Mesendoderm (in vitro differentiated cells): ENCODE data around the gene KRT82.
A peak's percentile ranks its signal among the peaks of the same experiment; 100 is the strongest.

ENCODE experiments used
- DNase-seq: peaks from one replicate; pipeline ENCODE4 v3.0.0; 2013
- H2AK5ac ChIP-seq: 2 replicates; pipeline ENCODE4 v1.6.1; 2013; ENCODE audit warnings: low read length, inconsistent platforms
- H2BK120ac ChIP-seq: 2 replicates; pipeline ENCODE4 v1.6.1; 2013; ENCODE audit warnings: low read depth, mild to moderate bottlenecking, low read length, moderate library complexity, mixed read lengths
- H2BK15ac ChIP-seq: replicated peaks from 2 replicates; pipeline ENCODE4 v1.6.1; 2013; ENCODE audit warnings: low read depth, mild to moderate bottlenecking, moderate library complexity
- H2BK5ac ChIP-seq: 2 replicates; pipeline ENCODE4 v1.6.1; 2013; ENCODE audit warnings: low read length, inconsistent platforms
- H3K18ac ChIP-seq: 2 replicates; pipeline ENCODE4 v1.6.1; 2013; ENCODE audit warnings: mild to moderate bottlenecking, low read length, mixed read lengths
- H3K23ac ChIP-seq: one replicate; pipeline ENCODE4 v1.6.1; 2013; ENCODE audit warnings: low read length
- H3K27ac ChIP-seq: 2 replicates; pipeline ENCODE4 v1.5.1; 2013; ENCODE audit warnings: low read depth, mild to moderate bottlenecking, inconsistent platforms, low read length, moderate library complexity
- H3K27me3 ChIP-seq: 2 replicates; pipeline ENCODE4 v1.6.1; 2013; ENCODE audit warnings: low read length, control low read depth, mild to moderate bottlenecking, inconsistent platforms; ENCODE audit not compliant: insufficient read depth, poor library complexity
- H3K36me3 ChIP-seq: 2 replicates; pipeline ENCODE4 v1.6.1; 2013; ENCODE audit warnings: low read length, inconsistent platforms; ENCODE audit not compliant: control insufficient read depth, insufficient read depth
- H3K4ac ChIP-seq: one replicate; pipeline ENCODE4 v1.6.1; 2013; ENCODE audit warnings: low read depth, mild to moderate bottlenecking, low read length, moderate library complexity
- H3K4me1 ChIP-seq: 2 replicates; pipeline ENCODE4 v1.6.1; 2013; ENCODE audit warnings: low read depth, low read length, inconsistent platforms; ENCODE audit not compliant: control insufficient read depth
- H3K4me2 ChIP-seq: 2 replicates; pipeline ENCODE4 v1.6.1; 2013; ENCODE audit warnings: low read length
- H3K4me3 ChIP-seq: 2 replicates; pipeline ENCODE4 v1.5.1; 2013; ENCODE audit warnings: mild to moderate bottlenecking, low read length
- H3K56ac ChIP-seq: one replicate; pipeline ENCODE4 v1.6.1; 2013; ENCODE audit warnings: low read length
- H3K79me1 ChIP-seq: 2 replicates; pipeline ENCODE4 v1.6.1; 2013; ENCODE audit warnings: low read length, inconsistent platforms
- H3K79me2 ChIP-seq: 2 replicates; pipeline ENCODE4 v1.6.1; 2013; ENCODE audit warnings: mild to moderate bottlenecking, low read length; ENCODE audit not compliant: control insufficient read depth, insufficient read depth
- H3K9ac ChIP-seq: 2 replicates; pipeline ENCODE4 v1.6.1; 2013; ENCODE audit warnings: low read length, inconsistent platforms
- H4K5ac ChIP-seq: one replicate; pipeline ENCODE4 v1.6.1; 2013; ENCODE audit warnings: low read length
- H4K8ac ChIP-seq: one replicate; pipeline ENCODE4 v1.6.1; 2013; ENCODE audit warnings: low read depth, mild to moderate bottlenecking, control low read depth, low read length, moderate library complexity
- WGBS: extraction: QIAGEN DNeasy Blood & Tissue Kit; methylation state at CpG from one replicate; pipeline ENCODE4 v1.1.7; 2013; ENCODE audit warnings: low lambda C conversion rate, missing lambda C conversion rate; ENCODE audit not compliant: insufficient coverage; ENCODE audit errors: extremely low coverage; 5-methylcytosine and 5-hydroxymethylcytosine counted together

KRT82 gene

GRCh38 chr12:52385226-52385702 lies 20.9 kb downstream of the KRT82 start, which contains the start of gene KRT84:
Gene KRT84, minus strand, starts transcription at chr12:52385652. Its CDS starts 67 bp downstream, at chr12:52385585.
- Histone ChIP-seq H3K4me2 (no peak within 1 kb of the TSS), H2AK5ac (no peak within 1 kb of the TSS), H3K79me1 (no peaks in the 10 kb centered on the region), H3K4me3 (no peak within 1 kb of the TSS), H3K4me1 (peaks cover under 1% of the 10 kb centered on the region), H3K79me2 (no peaks in the 10 kb centered on the region), H3K23ac (no peak within 1 kb of the TSS), H3K36me3 (no peaks in the 10 kb centered on the region), H3K9ac (no peak within 1 kb of the TSS), H3K27me3 (no peaks in the 10 kb centered on the region), H2BK5ac (no peak within 1 kb of the TSS), H2BK120ac (no peak within 1 kb of the TSS), H3K27ac (no peak within 1 kb of the TSS), H2BK15ac (no peak within 1 kb of the TSS), H4K8ac (no peak within 1 kb of the TSS), H3K18ac (no peak within 1 kb of the TSS), H3K4ac (no peak within 1 kb of the TSS), H3K56ac (no peak within 1 kb of the TSS), H4K5ac (no peak within 1 kb of the TSS)
- WGBS = no CpG with 5 or more reads among the region's 11 CpGs
- DNase-seq = no peak

GRCh38 chr12:52383331-52383730 lies 22.8 kb downstream of the KRT82 start:
- no peaks in the 10 kb centered on the region for H3K27me3 ChIP-seq
- no CpG with 5 or more reads among the region's 3 CpGs for WGBS

GRCh38 chr12:52382854-52383253 lies 23.3 kb downstream of the KRT82 start:
- WGBS = no CpG with 5 or more reads among the region's 2 CpGs
- no peak overlapping the region for H3K23ac ChIP-seq
- no peak overlapping the region for H3K4ac ChIP-seq
- no peak overlapping the region for H3K18ac ChIP-seq
- no peak for DNase-seq
- H3K27ac ChIP-seq = no peak overlapping the region
- no peaks in the 10 kb centered on the region for H3K36me3 ChIP-seq
- H3K79me2 ChIP-seq = no peaks in the 10 kb centered on the region
- no peak overlapping the region for H4K5ac ChIP-seq
- H4K8ac ChIP-seq = no peak overlapping the region
- no peak overlapping the region for H3K56ac ChIP-seq
- H2BK15ac ChIP-seq = no peak overlapping the region
- H3K9ac ChIP-seq = no peak overlapping the region
- no peaks in the 10 kb centered on the region for H3K79me1 ChIP-seq
- H3K4me1 ChIP-seq = no peaks in the 10 kb centered on the region
- H3K4me3 ChIP-seq = no peak overlapping the region
- no peak overlapping the region for H2AK5ac ChIP-seq
- H2BK120ac ChIP-seq = no peak overlapping the region
- H3K4me2 ChIP-seq = no peak overlapping the region
- H3K27me3 ChIP-seq = no peaks in the 10 kb centered on the region
- no peak overlapping the region for H2BK5ac ChIP-seq

More at GRCh38 chr12:52383331-52383730, 22.8 kb downstream of the KRT82 start:
- Histone ChIP-seq H3K23ac (no peak overlapping the region), H3K4me1 (no peaks in the 10 kb centered on the region), H3K36me3 (no peaks in the 10 kb centered on the region), H3K4ac (no peak overlapping the region), H2BK15ac (no peak overlapping the region), H4K5ac (no peak overlapping the region), H3K4me3 (no peak overlapping the region), H3K56ac (no peak overlapping the region), H3K79me1 (no peaks in the 10 kb centered on the region), H4K8ac (no peak overlapping the region), H3K27ac (no peak overlapping the region), H2AK5ac (no peak overlapping the region), H2BK5ac (no peak overlapping the region), H2BK120ac (no peak overlapping the region), H3K18ac (no peak overlapping the region), H3K79me2 (no peaks in the 10 kb centered on the region), H3K4me2 (no peak overlapping the region), H3K9ac (no peak overlapping the region)
- DNase-seq = no peak

- no peaks in the 10 kb centered on the region for H3K4me1 ChIP-seq
- H2BK5ac ChIP-seq = no peak overlapping the region
- H3K79me2 ChIP-seq = no peaks in the 10 kb centered on the region
- H3K36me3 ChIP-seq = no peaks in the 10 kb centered on the region
- H2BK120ac ChIP-seq = no peak overlapping the region
- H3K18ac ChIP-seq = no peak overlapping the region
- H4K5ac ChIP-seq = no peak overlapping the region
- no peak overlapping the region for H3K56ac ChIP-seq
- no peak overlapping the region for H4K8ac ChIP-seq
- WGBS = no CpG with 5 or more reads among the region's 8 CpGs
- H2BK15ac ChIP-seq = no peak overlapping the region
- no peak overlapping the region for H3K4me2 ChIP-seq
- no peak for DNase-seq
- H3K4me3 ChIP-seq = no peak overlapping the region
- H3K23ac ChIP-seq = no peak overlapping the region
- no peak overlapping the region for H2AK5ac ChIP-seq
- H3K9ac ChIP-seq = no peak overlapping the region
- H3K27me3 ChIP-seq = no peaks in the 10 kb centered on the region
- no peak overlapping the region for H3K27ac ChIP-seq
- no peak overlapping the region for H3K4ac ChIP-seq
- no peaks in the 10 kb centered on the region for H3K79me1 ChIP-seq
Measured at GRCh38 chr12:52381206-52381605, 24.9 kb downstream of the KRT82 start.

GRCh38 chr12:52380271-52380694 lies 25.9 kb downstream of the KRT82 start:
- Histone ChIP-seq H3K79me2 (no peaks in the 10 kb centered on the region), H4K8ac (no peak overlapping the region), H3K4me2 (no peak overlapping the region), H3K36me3 (no peaks in the 10 kb centered on the region), H3K4me1 (no peaks in the 10 kb centered on the region), H2BK5ac (no peak overlapping the region), H2AK5ac (no peak overlapping the region), H3K18ac (no peak overlapping the region), H3K79me1 (no peaks in the 10 kb centered on the region), H3K23ac (no peak overlapping the region), H2BK120ac (no peak overlapping the region), H3K56ac (no peak overlapping the region), H2BK15ac (no peak overlapping the region), H3K4me3 (no peak overlapping the region), H3K27ac (no peak overlapping the region), H3K4ac (no peak overlapping the region), H3K27me3 (no peaks in the 10 kb centered on the region), H3K9ac (no peak overlapping the region), H4K5ac (no peak overlapping the region)
- WGBS = no CpG with 5 or more reads among the region's 15 CpGs
- DNase-seq = peak; percentile 49

GRCh38 chr12:52379536-52379935 lies 26.6 kb downstream of the KRT82 start:
- Histone ChIP-seq H2AK5ac (no peak overlapping the region), H3K27me3 (no peaks in the 10 kb centered on the region), H3K79me1 (no peaks in the 10 kb centered on the region), H3K4me2 (no peak overlapping the region), H2BK5ac (no peak overlapping the region), H3K4ac (no peak overlapping the region), H4K8ac (no peak overlapping the region), H3K36me3 (no peaks in the 10 kb centered on the region), H3K4me1 (no peaks in the 10 kb centered on the region), H3K79me2 (no peaks in the 10 kb centered on the region), H3K27ac (no peak overlapping the region), H3K56ac (no peak overlapping the region), H3K9ac (no peak overlapping the region), H4K5ac (no peak overlapping the region), H3K4me3 (no peak overlapping the region), H3K23ac (no peak overlapping the region), H2BK15ac (no peak overlapping the region), H2BK120ac (no peak overlapping the region), H3K18ac (no peak overlapping the region)
- DNase-seq = no peak
- no CpG with 5 or more reads among the region's 6 CpGs for WGBS
